Measurements from ENCODE around the gene CDKAL1. TPM values are rescaled to one million over a fixed set of nuclear protein-coding genes. Genes with fewer than 3 reads are reported as not detected.

The CDKAL1 gene
- total RNA-seq, 1 donor from 2014 or later, result 11.3 TPM

GRCh38 chr6:20604159-20604558 is 69.9 kb downstream of the CDKAL1 start:
- no peak for TF ChIP-seq POLR2A (IDR thresholded peaks at IDR 0.05)
- TF ChIP-seq POLR2AphosphoS5 (IDR thresholded peaks at IDR 0.05; ENCODE audit: insufficient read depth in 1 of 2, low read depth in 1 of 2), result no peak
- TF ChIP-seq, protein P1, sequence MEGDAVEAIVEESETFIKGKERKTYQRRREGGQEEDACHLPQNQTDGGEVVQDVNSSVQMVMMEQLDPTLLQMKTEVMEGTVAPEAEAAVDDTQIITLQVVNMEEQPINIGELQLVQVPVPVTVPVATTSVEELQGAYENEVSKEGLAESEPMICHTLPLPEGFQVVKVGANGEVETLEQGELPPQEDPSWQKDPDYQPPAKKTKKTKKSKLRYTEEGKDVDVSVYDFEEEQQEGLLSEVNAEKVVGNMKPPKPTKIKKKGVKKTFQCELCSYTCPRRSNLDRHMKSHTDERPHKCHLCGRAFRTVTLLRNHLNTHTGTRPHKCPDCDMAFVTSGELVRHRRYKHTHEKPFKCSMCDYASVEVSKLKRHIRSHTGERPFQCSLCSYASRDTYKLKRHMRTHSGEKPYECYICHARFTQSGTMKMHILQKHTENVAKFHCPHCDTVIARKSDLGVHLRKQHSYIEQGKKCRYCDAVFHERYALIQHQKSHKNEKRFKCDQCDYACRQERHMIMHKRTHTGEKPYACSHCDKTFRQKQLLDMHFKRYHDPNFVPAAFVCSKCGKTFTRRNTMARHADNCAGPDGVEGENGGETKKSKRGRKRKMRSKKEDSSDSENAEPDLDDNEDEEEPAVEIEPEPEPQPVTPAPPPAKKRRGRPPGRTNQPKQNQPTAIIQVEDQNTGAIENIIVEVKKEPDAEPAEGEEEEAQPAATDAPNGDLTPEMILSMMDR (IDR thresholded peaks at IDR 0.05), result no peak
- Histone ChIP-seq H3K4me1 (no peaks in the 10 kb centered on the region), H3K27me3 (no peaks in the 10 kb centered on the region), H3K36me3 (no peaks in the 10 kb centered on the region), H3K27ac (no peak overlapping the region), H3K4me3 (no peak overlapping the region), H3K9me3 (no peaks in the 10 kb centered on the region)
- no peak for DNase-seq (ENCODE audit: extremely low spot score in 2 of 2)
- intact Hi-C loops (cut with DNase I), result no loop called here

DNA sequence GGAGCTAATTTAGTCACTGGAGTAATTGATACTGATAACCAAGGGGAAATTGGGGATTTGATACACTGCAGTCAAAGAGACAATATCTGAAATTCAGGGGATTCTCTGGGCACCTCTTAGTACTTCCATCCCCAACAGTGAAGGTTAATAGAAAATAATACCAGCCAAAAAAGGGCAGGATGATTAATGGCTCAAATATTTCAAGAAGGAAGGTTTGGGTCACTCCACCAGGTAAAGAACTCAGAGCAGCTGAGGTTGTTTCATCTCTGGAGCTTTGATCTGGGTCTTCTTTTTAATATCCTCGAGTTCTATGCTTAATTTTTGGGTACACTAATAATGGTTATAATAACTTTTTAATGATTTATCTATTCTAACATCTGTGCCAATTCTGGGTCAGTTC is 70.8 kb downstream of the CDKAL1 start:
- no peaks in the 10 kb centered on the region for H3K27me3 ChIP-seq
- no peak for DNase-seq (ENCODE audit: extremely low spot score in 2 of 2)
- H3K4me1 ChIP-seq, result no peaks in the 10 kb centered on the region
- intact Hi-C loops (cut with DNase I), result no loop called here
- TF ChIP-seq POLR2AphosphoS5 (IDR thresholded peaks at IDR 0.05; ENCODE audit: insufficient read depth in 1 of 2, low read depth in 1 of 2), result no peak
- TF ChIP-seq, protein P1 (IDR thresholded peaks at IDR 0.05), result no peak
- H3K4me3 ChIP-seq, result no peak overlapping the region
- H3K36me3 ChIP-seq, result no peaks in the 10 kb centered on the region
- H3K27ac ChIP-seq, result no peak overlapping the region
- H3K9me3 ChIP-seq, result no peaks in the 10 kb centered on the region

GRCh38 chr6:20605581-20605980 is 71.3 kb downstream of the CDKAL1 start:
- TF ChIP-seq, protein P1 (IDR thresholded peaks at IDR 0.05), result no peak
- TF ChIP-seq POLR2AphosphoS5 (IDR thresholded peaks at IDR 0.05; ENCODE audit: insufficient read depth in 1 of 2, low read depth in 1 of 2), result no peak
- TF ChIP-seq POLR2A (IDR thresholded peaks at IDR 0.05), result no peak
- DNase-seq (ENCODE audit: extremely low spot score in 2 of 2), result no peak
- Histone ChIP-seq H3K36me3 (no peaks in the 10 kb centered on the region), H3K4me1 (no peaks in the 10 kb centered on the region), H3K27ac (no peak overlapping the region), H3K27me3 (no peaks in the 10 kb centered on the region), H3K4me3 (no peak overlapping the region), H3K9me3 (no peaks in the 10 kb centered on the region)
- intact Hi-C loops (cut with DNase I), result no loop called here

GRCh38 chr6:20606831-20607230 is 72.6 kb downstream of the CDKAL1 start:
- no peaks in the 10 kb centered on the region for H3K4me1 ChIP-seq
- no peak overlapping the region for H3K27ac ChIP-seq
- no peak overlapping the region for H3K4me3 ChIP-seq
- H3K36me3 ChIP-seq, result no peaks in the 10 kb centered on the region
- intact Hi-C loops (cut with DNase I), result no loop called here
- DNase-seq (ENCODE audit: extremely low spot score in 2 of 2), result no peak
- TF ChIP-seq, protein P1 (IDR thresholded peaks at IDR 0.05), result no peak
- TF ChIP-seq POLR2AphosphoS5 (IDR thresholded peaks at IDR 0.05; ENCODE audit: insufficient read depth in 1 of 2, low read depth in 1 of 2) (no peak), POLR2A (IDR thresholded peaks at IDR 0.05) (no peak)
- no peaks in the 10 kb centered on the region for H3K9me3 ChIP-seq
- no peaks in the 10 kb centered on the region for H3K27me3 ChIP-seq

DNA sequence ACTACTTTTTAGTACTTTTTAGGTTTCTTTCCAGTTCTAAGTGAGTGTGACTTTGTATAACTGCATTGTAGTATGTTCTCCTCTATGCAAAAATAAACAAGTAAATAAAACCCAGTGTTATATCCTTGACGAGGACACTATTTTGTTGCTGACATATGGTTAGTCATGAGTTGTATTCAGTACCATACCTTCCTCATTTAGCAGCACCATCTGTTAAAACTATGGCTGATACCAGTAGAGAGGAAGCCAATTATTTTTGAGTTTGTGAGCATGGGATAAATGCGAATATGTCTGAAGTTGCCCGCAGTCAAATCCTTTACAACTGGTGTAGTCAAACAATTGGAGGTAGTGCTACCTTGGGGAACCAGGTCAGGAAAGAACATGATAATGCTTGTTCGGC is 74.1 kb downstream of the CDKAL1 start:
- no peak overlapping the region for H3K4me3 ChIP-seq
- H3K9me3 ChIP-seq, result no peaks in the 10 kb centered on the region
- H3K27ac ChIP-seq, result no peak overlapping the region
- no peak for DNase-seq (ENCODE audit: extremely low spot score in 2 of 2)
- TF ChIP-seq, protein P1 (IDR thresholded peaks at IDR 0.05), result no peak
- TF ChIP-seq POLR2AphosphoS5 (IDR thresholded peaks at IDR 0.05; ENCODE audit: insufficient read depth in 1 of 2, low read depth in 1 of 2) (no peak), POLR2A (IDR thresholded peaks at IDR 0.05) (no peak)
- intact Hi-C loops (cut with DNase I), result no loop called here
- no peaks in the 10 kb centered on the region for H3K4me1 ChIP-seq
- no peaks in the 10 kb centered on the region for H3K27me3 ChIP-seq
- H3K36me3 ChIP-seq, result no peaks in the 10 kb centered on the region

Data from vagina (tissue), 2 donors.